ENCODE results near the gene ADD3. TPM values are rescaled to one million over a fixed set of nuclear protein-coding genes. Genes with fewer than 3 reads are reported as not detected.

ADD3 gene
- total RNA-seq, 1 experiment from 2014 or later, result 59.9 TPM

DNA sequence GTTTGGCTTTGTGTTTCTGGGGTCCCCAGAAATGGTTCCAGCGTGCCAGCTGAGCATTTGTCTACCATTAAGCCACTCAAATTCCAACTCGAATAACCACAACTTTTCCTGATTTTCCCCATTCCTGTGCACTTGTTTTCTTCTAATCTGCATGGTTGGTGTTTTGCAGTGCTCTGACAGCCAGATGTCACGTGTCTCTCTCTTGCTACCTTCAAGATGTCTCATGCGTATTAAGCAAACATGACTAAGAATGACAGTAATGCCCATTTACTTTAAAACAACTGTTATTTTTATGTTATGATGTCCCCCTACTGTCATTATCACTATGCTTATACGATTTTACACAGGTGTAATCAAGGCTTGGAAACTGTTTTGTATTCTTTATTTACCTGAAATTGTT, 164.4 kb downstream of the ADD3 start:
- H2BK20ac ChIP-seq (ENCODE audit: low read depth, low read length, poor library complexity, severe bottlenecking), result no peak overlapping the region
- H3K23me2 ChIP-seq (ENCODE audit: insufficient read length, low read depth, low read length, poor library complexity, severe bottlenecking), result no peaks in the 10 kb centered on the region
- H2BK120ac ChIP-seq (ENCODE audit: low read depth, low read length, poor library complexity, severe bottlenecking), result no peak overlapping the region
- peaks cover 100% of the 10 kb centered on the region for H3K27me3 Mint-ChIP-seq (ENCODE audit: low read depth)
- no peak overlapping the region for H3K4me3 Mint-ChIP-seq
- H3K4ac ChIP-seq (ENCODE audit: low read depth, low read length), result no peak overlapping the region
- peaks cover 69% of the 10 kb centered on the region for H3K27me3 ChIP-seq (ENCODE audit: insufficient read depth, low read length)
- H2BK12ac ChIP-seq (ENCODE audit: insufficient read length, low read depth, low read length), result no peak overlapping the region
- no peak overlapping the region for H3K27ac ChIP-seq (ENCODE audit: insufficient read length, low read depth, low read length)
- no peak overlapping the region for H3K27ac Mint-ChIP-seq
- no peak overlapping the region for H4K8ac ChIP-seq (replicated peaks; ENCODE audit: insufficient read length, low read depth, low read length)
- no peaks in the 10 kb centered on the region for H4K20me1 ChIP-seq (ENCODE audit: control insufficient read depth, insufficient read depth, insufficient read length)
- peaks cover 0 to 2% (median 0%) of the 10 kb centered on the region in 3 experiments; a peak in 1 of 7 replicates for H3K36me3 Mint-ChIP-seq (ENCODE audit: insufficient read depth in 1 of 3, low read depth in 3 of 3)
- WGBS (ENCODE audit: extremely low coverage, insufficient read length, low lambda C conversion rate), result no CpG with 5 or more reads among the region's 5 CpGs
- H3K56ac ChIP-seq (ENCODE audit: insufficient read length, low read depth, low read length), result no peak overlapping the region
- no peak overlapping the region for H3K14ac ChIP-seq (ENCODE audit: insufficient read depth, low read length)
- no peak overlapping the region for H2AK5ac ChIP-seq (ENCODE audit: insufficient read length, low read length)
- no peak overlapping the region for H3T11ph ChIP-seq (ENCODE audit: low read length)
- H3K9me3 ChIP-seq (ENCODE audit: control insufficient read depth, low read depth, low read length), result no peaks in the 10 kb centered on the region
- DNase-seq, result no peak
- H2AFZ ChIP-seq (ENCODE audit: low read length), result no peak overlapping the region
- H3K4me1 Mint-ChIP-seq, result peaks cover 63 to 67% of the 10 kb centered on the region in 2 experiments
- no peaks in the 10 kb centered on the region for H3K79me1 ChIP-seq (ENCODE audit: insufficient read depth, low read depth, low read length, poor library complexity, severe bottlenecking)
- no peak for TF ChIP-seq CTCF (conservative IDR thresholded peaks at IDR 0.05)
- H3K9me3 Mint-ChIP-seq, result peaks cover 0 to 20% of the 10 kb centered on the region in 2 experiments; a peak in 3 of 5 replicates
- no peak overlapping the region for H3K23ac ChIP-seq (ENCODE audit: insufficient read length, low read depth, low read length)
- H3K4me1 ChIP-seq (ENCODE audit: insufficient read depth, low read length), result peaks cover 4% of the 10 kb centered on the region; the same call in 1 of the 2 replicates
- no peak overlapping the region for H4K91ac ChIP-seq (ENCODE audit: insufficient read length, low read depth, low read length)
- no peak overlapping the region for H3K4me2 ChIP-seq (ENCODE audit: insufficient read depth, insufficient read length, low read length)
- no peak overlapping the region for H3K9ac ChIP-seq (ENCODE audit: extremely low read depth, insufficient read length, low read length)
- no peaks in the 10 kb centered on the region for H3K79me2 ChIP-seq (ENCODE audit: insufficient read depth, low read length)
- no peak overlapping the region for H2BK5ac ChIP-seq (ENCODE audit: insufficient read length, low read length)
- no peak overlapping the region for H3K18ac ChIP-seq (ENCODE audit: insufficient read length, low read depth, low read length)
- H4K5ac ChIP-seq (ENCODE audit: insufficient read length, low read depth, low read length), result no peak overlapping the region
- H2BK15ac ChIP-seq (ENCODE audit: low read depth, low read length), result no peak overlapping the region

Measured in H9 (cell line).